K562 (cell line): ENCODE measurements around the gene ATP7B. TPM values are rescaled to one million over a fixed set of nuclear protein-coding genes. Genes with fewer than 3 reads are reported as not detected.

Experiments
- ARID2 ChIP-seq: fragments of 450-650 bp; IDR thresholded peaks from 2 replicates; pipeline ENCODE4 v1.6.1; 2017; ENCODE audit warnings: antibody characterized with exemption, mild to moderate bottlenecking
- ARID3A ChIP-seq: IDR thresholded peaks from 2 replicates; pipeline ENCODE4 v1.6.1; 2012; ENCODE audit warnings: low read depth, low read length, improper control_type of control experiment, borderline replicate concordance
- DPF2 ChIP-seq: fragments of 450-650 bp; IDR thresholded peaks from 2 replicates; pipeline ENCODE4 v1.6.1; 2016
- HDAC8 ChIP-seq: fragments of 450-650 bp; IDR thresholded peaks from 2 replicates; pipeline ENCODE4 v1.6.1; 2016; ENCODE audit warnings: mild to moderate bottlenecking, missing genetic modification characterization, moderate library complexity, missing compliant biosample characterization
- MIER1 ChIP-seq: fragments of 450-650 bp; IDR thresholded peaks from 2 replicates; pipeline ENCODE4 v1.6.1; 2016; ENCODE audit warnings: antibody characterized with exemption, mild to moderate bottlenecking, low read depth
- NCOA2 ChIP-seq, 2 experiments: fragments of 450-650 bp; IDR thresholded peaks; 2 replicates each; pipeline ENCODE4 v1.6.1; 2018; ENCODE audit warnings: mild to moderate bottlenecking in 2 of 2, moderate library complexity in 1 of 2; ENCODE audit not compliant: partially characterized antibody in 2 of 2
- PTTG1 ChIP-seq: fragments of 450-650 bp; IDR thresholded peaks from 2 replicates; pipeline ENCODE4 v1.6.1; 2016; ENCODE audit warnings: low read depth, mild to moderate bottlenecking, missing genetic modification characterization, missing compliant biosample characterization
- ZNF695 ChIP-seq: fragments of 450-650 bp; formaldehyde crosslinking; IDR thresholded peaks from 2 replicates; pipeline ENCODE4 v1.4.0; 2020; ENCODE audit warnings: mild to moderate bottlenecking, moderate library complexity
- polyA plus RNA-seq, 8 experiments: library from polyadenylated mRNA; depleted of rRNA in 4 of 8; stranded (reverse) in 5 of 8; unstranded in 3 of 8; fragments of >200 nt; fragmentation: Nextera tagmentation in 2 of 8; fragmentation: Illumina TruSeq in 1 of 8; extraction: Ambion mirVana in 2 of 8; extraction: Trizol in 1 of 8; gene quantifications; 2 replicates each; pipeline versions ENCODE4 v1.2.1 to v1.2.3, GENCODE V29; 2011 to 2014; ENCODE audit warnings: inconsistent platforms in 1 of 8, missing spikeins in 1 of 8
- total RNA-seq, 7 experiments: library from RNA; depleted of rRNA in 6 of 7; stranded (reverse); fragments of >200 nt in 6 of 7; fragmentation: Illumina TruSeq in 2 of 7; extraction: Trizol in 2 of 7; gene quantifications; 2 replicates each; pipeline versions ENCODE4 v1.2.1 to v1.2.3, GENCODE V29; 2011 to 2021; ENCODE audit warnings: low replicate concordance in 1 of 7
- TF ChIP-seq, protein P1 (sequence below), 2 experiments: fragments of 200-800 bp in 1 of 2; sonication (Bioruptor generic) in 1 of 2; sonication (generic) in 1 of 2; formaldehyde crosslinking in 1 of 2; IDR thresholded peaks in 1 of 2; conservative IDR thresholded peaks in 1 of 2; 2 replicates each; pipeline versions ENCODE4 v1.5.0 to v1.6.1; 2016 to 2020; ENCODE audit warnings: missing compliant biosample characterization in 1 of 2, missing genetic modification characterization in 1 of 2, missing genetic modification reagents in 1 of 2
- TF ChIP-seq, protein P2 (sequence below): sonication (generic); formaldehyde crosslinking; IDR thresholded peaks from 2 replicates; pipeline ENCODE4 v1.8.0; 2023; ENCODE audit warnings: mild to moderate bottlenecking, missing genetic modification reagents

The ATP7B gene
- total and polyA plus RNA-seq, 9 of the 15 experiments (the other 6 are each of a cell fraction or from before 2014, with no cell fraction given), result 1.1 to 20.4 (median 8.5) TPM

- TF ChIP-seq MIER1, result no peak
- TF ChIP-seq NCOA2 (IDR thresholded peaks at IDR 0.05; ENCODE audit: partially characterized antibody in 2 of 2), result no peak
- TF ChIP-seq DPF2, result no peak
- TF ChIP-seq, protein P1, sequence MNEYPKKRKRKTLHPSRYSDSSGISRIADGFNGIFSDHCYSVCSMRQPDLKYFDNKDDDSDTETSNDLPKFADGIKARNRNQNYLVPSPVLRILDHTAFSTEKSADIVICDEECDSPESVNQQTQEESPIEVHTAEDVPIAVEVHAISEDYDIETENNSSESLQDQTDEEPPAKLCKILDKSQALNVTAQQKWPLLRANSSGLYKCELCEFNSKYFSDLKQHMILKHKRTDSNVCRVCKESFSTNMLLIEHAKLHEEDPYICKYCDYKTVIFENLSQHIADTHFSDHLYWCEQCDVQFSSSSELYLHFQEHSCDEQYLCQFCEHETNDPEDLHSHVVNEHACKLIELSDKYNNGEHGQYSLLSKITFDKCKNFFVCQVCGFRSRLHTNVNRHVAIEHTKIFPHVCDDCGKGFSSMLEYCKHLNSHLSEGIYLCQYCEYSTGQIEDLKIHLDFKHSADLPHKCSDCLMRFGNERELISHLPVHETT (CRISPR knock-in tag; conservative IDR thresholded peaks at IDR 0.05 in 1 of 2, IDR thresholded peaks at IDR 0.05 in 1 of 2), result no peak
- 0 out of 2 replicates have a peak, but pooled peaks have one; percentile 43 for TF ChIP-seq ARID2
- TF ChIP-seq, protein P2, sequence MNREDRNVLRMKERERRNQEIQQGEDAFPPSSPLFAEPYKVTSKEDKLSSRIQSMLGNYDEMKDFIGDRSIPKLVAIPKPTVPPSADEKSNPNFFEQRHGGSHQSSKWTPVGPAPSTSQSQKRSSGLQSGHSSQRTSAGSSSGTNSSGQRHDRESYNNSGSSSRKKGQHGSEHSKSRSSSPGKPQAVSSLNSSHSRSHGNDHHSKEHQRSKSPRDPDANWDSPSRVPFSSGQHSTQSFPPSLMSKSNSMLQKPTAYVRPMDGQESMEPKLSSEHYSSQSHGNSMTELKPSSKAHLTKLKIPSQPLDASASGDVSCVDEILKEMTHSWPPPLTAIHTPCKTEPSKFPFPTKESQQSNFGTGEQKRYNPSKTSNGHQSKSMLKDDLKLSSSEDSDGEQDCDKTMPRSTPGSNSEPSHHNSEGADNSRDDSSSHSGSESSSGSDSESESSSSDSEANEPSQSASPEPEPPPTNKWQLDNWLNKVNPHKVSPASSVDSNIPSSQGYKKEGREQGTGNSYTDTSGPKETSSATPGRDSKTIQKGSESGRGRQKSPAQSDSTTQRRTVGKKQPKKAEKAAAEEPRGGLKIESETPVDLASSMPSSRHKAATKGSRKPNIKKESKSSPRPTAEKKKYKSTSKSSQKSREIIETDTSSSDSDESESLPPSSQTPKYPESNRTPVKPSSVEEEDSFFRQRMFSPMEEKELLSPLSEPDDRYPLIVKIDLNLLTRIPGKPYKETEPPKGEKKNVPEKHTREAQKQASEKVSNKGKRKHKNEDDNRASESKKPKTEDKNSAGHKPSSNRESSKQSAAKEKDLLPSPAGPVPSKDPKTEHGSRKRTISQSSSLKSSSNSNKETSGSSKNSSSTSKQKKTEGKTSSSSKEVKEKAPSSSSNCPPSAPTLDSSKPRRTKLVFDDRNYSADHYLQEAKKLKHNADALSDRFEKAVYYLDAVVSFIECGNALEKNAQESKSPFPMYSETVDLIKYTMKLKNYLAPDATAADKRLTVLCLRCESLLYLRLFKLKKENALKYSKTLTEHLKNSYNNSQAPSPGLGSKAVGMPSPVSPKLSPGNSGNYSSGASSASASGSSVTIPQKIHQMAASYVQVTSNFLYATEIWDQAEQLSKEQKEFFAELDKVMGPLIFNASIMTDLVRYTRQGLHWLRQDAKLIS (CRISPR knock-in tag), result no peak
- no peak for TF ChIP-seq HDAC8 (tag)
- TF ChIP-seq ZNF695 (CRISPR knock-in tag), result no peak
- no peak for TF ChIP-seq ARID3A
- no peak for TF ChIP-seq PTTG1
Measured at GRCh38 chr13:52011632-52012511, 622 bp upstream of the ATP7B start, which contains the start of gene ALG11 (continued).
